Activated naive CD4-positive, alpha-beta T cell treated with anti-CD3 and anti-CD28 coated beads, Interleukin-2, amount 10 ng/mL, durations not matched to agents 7 days and 5 days (primary cell): ENCODE data around the gene PTGFRN.

ENCODE experiments used
- CTCF ChIA-PET: fragments of 350-600 bp; sonication (Branson Sonifier 250); formaldehyde crosslinking; loops from one replicate; lab custom pipeline; 2021; ENCODE audit warnings: antibody characterized with exemption; lab: Charles Lee
- DNase-seq: peaks from one replicate; pipeline ENCODE4 v3.0.0-alpha.2; 2020
- H3K27ac Mint-ChIP-seq: one replicate; pipeline ENCODE4 v1.8.0; 2021; ENCODE audit warnings: mild to moderate bottlenecking, moderate library complexity, mixed read lengths
- H3K27me3 Mint-ChIP-seq: one replicate; pipeline ENCODE4 v1.8.0; 2021; ENCODE audit warnings: mild to moderate bottlenecking, mixed read lengths
- H3K36me3 Mint-ChIP-seq: one replicate; pipeline ENCODE4 v1.8.0; 2021; ENCODE audit warnings: mixed read lengths
- H3K4me1 Mint-ChIP-seq: one replicate; pipeline ENCODE4 v1.8.0; 2021; ENCODE audit warnings: mixed read lengths
- H3K4me3 Mint-ChIP-seq: one replicate; pipeline ENCODE4 v1.8.0; 2021; ENCODE audit warnings: mild to moderate bottlenecking, moderate library complexity, mixed read lengths
- H3K9me3 Mint-ChIP-seq: one replicate; pipeline ENCODE4 v1.8.0; 2021; ENCODE audit warnings: mixed read lengths

PTGFRN gene

DNA sequence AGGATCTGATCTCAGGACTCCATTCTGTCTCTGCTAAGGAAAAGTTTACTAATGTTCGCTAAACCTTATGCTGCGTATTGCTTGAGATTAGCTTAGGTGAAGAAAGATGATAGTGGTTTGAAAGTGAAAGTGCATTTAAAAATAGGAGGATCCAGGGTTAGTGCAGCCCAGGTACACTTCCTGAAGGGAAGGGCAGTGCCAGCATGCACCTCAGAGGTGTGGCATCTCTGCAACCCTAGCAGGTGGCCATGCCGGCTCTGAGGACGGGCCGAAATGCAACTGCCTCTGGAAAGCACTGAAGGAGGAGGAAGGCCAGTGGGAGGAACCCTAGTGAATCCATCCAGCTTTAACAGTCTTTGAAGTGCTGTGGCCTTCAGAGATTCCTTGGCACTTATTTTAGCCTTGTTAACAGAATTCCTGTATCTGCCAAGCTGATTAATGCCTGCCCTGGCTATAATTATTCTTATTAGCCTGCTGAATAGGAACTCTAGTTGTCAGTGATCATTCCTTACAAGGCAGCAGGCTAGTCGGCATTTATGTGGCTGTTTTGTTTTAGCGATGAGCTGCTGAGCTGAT, 5.5 kb downstream of the PTGFRN start:
- Mint-ChIP-seq H3K27me3 (no peaks in the 10 kb centered on the region), H3K27ac (no peak overlapping the region), H3K36me3 (no peaks in the 10 kb centered on the region), H3K4me3 (peak overlapping the region; percentile 34), H3K9me3 (no peaks in the 10 kb centered on the region), H3K4me1 (no peaks in the 10 kb centered on the region)
- CTCF ChIA-PET = interaction anchor here (1.1 to 3.1 kb wide), 5 partner anchors 20 to 178 kb away, joined by 3 to 20 read pairs (median 3); no protein-coding TSS in a partner anchor
- DNase-seq = peak; percentile 31

DNA sequence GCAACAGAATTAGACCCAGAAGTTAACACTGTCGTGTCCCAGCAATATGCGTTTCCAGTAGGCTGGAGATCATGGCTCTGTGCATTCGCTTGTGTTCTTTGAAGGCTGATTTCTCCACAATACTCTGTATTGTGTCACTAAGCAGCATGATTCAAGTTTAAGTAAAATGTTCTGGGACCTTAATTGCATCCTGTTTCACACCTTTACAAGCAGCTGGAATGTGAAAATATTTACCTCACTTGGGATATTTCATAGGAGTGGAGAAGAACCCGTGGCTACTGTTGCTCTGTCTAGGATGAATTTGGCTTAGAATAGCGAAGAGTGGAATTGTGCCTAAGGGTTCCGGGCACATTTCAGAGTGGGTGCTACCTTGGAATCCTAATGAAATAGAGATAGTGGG, 6.3 kb downstream of the PTGFRN start:
- H3K27ac Mint-ChIP-seq = no peak overlapping the region
- no peaks in the 10 kb centered on the region for H3K4me1 Mint-ChIP-seq
- H3K27me3 Mint-ChIP-seq = no peaks in the 10 kb centered on the region
- CTCF ChIA-PET = interaction anchor here (3.1 kb wide), 1 partner anchor 19 kb away, joined by 20 read pairs; no protein-coding TSS in a partner anchor
- H3K9me3 Mint-ChIP-seq = no peaks in the 10 kb centered on the region
- H3K36me3 Mint-ChIP-seq = no peaks in the 10 kb centered on the region
- H3K4me3 Mint-ChIP-seq = no peak overlapping the region
- DNase-seq = no peak

DNA sequence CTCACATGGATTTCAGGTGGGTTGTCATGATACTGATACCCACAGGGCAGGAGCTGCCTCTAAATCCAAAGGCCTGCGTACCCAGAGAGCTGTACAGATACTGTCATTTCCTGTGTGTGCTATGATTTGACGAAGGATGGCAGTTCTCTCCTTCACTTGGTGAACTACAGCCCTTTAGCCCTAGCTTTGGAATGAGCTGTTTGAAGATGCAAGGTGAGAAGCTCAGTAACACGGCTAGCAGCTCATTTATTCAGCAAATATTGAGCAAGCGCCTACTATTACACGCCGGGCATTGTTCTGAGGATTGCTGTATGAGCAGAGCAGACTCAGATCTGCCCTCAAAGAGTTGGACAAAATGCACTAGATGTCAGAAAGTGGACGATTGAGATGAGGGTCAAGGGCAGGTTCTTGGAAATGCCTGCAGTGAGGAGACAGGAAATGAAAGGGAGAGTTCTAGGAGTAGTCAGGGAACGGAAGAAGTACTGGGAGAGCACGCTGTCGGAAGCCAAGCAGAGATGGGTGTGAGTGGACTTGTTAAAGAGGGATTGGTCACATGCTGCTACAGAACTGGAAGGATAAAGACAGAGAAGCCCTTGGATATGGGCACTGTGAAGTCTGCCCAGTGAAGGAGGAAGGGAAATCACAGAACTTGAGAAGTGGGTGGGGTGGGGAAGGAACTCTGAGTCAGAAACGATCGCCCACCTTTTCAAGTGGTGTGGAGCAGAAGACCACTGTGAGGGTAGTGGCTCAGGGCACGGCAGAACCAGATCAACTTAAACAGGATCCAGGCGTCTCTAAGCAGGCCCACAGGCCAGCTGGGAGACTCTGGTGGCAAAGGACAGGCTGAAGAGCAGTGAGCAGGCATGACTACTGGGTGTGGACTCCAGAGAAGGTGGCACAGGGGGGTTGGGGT, 7.1 kb downstream of the PTGFRN start:
- no peaks in the 10 kb centered on the region for H3K4me1 Mint-ChIP-seq
- no peak overlapping the region for H3K27ac Mint-ChIP-seq
- H3K36me3 Mint-ChIP-seq = no peaks in the 10 kb centered on the region
- CTCF ChIA-PET = interaction anchor here (3.1 kb wide), 1 partner anchor 18 kb away, joined by 20 read pairs; no protein-coding TSS in a partner anchor
- no peak for DNase-seq
- no peak overlapping the region for H3K4me3 Mint-ChIP-seq
- no peaks in the 10 kb centered on the region for H3K27me3 Mint-ChIP-seq
- no peaks in the 10 kb centered on the region for H3K9me3 Mint-ChIP-seq

DNA sequence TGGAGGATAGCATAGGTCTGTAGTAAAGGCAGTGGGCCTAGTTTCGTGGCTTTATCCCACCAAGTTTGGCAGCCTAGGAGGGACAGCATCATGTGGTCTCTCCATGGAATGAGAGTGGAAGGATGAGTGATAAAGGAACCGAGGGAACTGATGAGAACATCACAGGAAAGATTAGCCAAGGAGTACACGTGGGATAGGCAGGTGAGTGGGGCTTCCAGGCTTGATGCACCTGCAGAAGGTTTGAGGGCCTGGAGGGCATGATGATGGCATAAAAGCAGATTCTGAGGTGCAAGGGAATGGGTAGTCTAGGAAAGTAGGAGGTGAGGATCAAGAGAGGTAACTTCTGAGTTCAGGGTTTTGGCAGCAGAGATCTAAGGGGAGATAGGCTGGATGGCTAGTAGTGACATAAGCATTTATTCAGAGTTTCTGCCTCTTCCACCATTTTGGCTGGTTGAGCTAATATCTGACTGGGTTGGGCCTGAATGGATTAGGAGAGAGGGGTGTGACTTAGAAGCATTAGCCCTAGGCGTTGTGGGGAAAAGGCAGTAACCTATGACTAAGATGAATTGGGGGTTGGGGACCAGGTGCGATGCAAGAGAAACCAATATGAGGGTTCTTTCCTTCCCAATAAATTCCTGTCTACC, 9.1 kb downstream of the PTGFRN start:
- H3K9me3 Mint-ChIP-seq = no peaks in the 10 kb centered on the region
- no peaks in the 10 kb centered on the region for H3K4me1 Mint-ChIP-seq
- no peaks in the 10 kb centered on the region for H3K27me3 Mint-ChIP-seq
- DNase-seq = no peak
- H3K4me3 Mint-ChIP-seq = no peak overlapping the region
- no peak overlapping the region for H3K27ac Mint-ChIP-seq
- CTCF ChIA-PET = no interaction called here
- H3K36me3 Mint-ChIP-seq = no peaks in the 10 kb centered on the region

DNA sequence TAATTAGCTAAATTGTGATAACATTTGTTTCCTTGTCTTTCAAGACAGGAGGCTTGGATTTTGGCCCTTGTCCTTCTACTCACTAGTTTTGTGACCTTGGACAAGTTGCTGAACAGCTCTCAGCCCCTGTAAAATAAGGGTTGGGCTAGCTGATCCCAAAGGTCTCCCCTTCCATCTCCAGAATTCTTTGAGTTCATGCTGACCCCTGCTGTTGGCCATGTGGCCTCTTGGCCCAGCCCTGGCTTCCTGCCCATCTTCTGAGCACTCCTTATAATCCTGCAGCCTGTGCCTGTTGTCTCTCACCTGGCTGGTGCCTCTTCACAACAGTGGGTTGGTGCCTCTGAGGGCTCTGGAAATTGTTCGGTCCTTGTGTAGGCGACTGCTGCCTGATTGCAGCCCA, 10.1 kb downstream of the PTGFRN start:
- no peaks in the 10 kb centered on the region for H3K4me1 Mint-ChIP-seq
- H3K27me3 Mint-ChIP-seq = no peaks in the 10 kb centered on the region
- no peak overlapping the region for H3K27ac Mint-ChIP-seq
- DNase-seq = no peak
- no peaks in the 10 kb centered on the region for H3K9me3 Mint-ChIP-seq
- no peak overlapping the region for H3K4me3 Mint-ChIP-seq
- H3K36me3 Mint-ChIP-seq = no peaks in the 10 kb centered on the region
- CTCF ChIA-PET = no interaction called here

DNA sequence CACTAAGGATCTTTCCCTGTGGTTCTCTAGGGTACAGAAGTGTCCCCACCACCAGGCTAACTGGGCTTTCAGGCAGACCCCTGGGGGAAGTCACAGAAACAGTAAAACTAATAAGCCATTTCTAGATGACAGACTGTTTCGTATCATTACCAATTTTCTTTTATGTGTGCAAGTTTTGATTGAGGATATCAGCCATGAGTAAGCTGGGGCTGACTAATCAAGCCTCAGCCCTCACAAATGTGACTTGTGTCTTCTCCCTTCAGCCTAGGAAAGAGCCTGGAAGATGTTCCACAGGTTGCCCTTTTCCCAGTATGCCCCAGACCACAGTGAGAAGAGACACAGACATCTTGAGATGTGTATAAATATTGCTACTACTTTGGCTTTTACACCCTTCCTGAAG, 10.5 kb downstream of the PTGFRN start:
- Mint-ChIP-seq H3K4me3 (no peak overlapping the region), H3K9me3 (no peaks in the 10 kb centered on the region), H3K4me1 (no peaks in the 10 kb centered on the region), H3K36me3 (no peaks in the 10 kb centered on the region), H3K27me3 (no peaks in the 10 kb centered on the region), H3K27ac (no peak overlapping the region)
- no peak for DNase-seq
- CTCF ChIA-PET = no interaction called here

DNA sequence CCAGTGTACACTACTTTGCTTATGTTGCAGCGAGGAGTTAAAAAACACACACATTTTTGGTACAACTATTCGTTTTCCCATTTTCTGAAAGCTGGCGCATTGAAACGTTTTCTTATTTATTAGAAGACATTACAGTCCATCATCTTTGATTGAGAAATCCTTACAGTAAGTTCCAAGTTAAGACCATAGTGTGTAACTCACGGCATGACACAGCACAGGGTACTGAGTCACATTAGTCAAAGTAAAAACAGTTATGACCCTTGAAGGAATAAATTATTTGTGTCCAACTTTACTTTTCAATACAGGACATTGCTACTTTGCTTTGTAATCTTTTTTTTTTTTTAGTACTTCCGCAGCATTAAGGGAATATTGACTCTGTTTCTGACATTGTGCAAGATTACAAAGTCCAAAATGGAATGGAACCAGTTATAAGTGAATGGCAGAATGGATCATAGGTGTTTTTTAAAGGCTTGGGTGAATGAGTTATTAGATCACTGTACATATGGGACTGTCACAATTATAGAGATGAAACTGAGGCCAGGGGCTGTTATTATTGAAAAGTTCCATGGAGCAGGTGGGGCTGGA, 11.7 kb downstream of the PTGFRN start:
- Mint-ChIP-seq H3K27ac (no peak overlapping the region), H3K27me3 (no peaks in the 10 kb centered on the region)

DNA sequence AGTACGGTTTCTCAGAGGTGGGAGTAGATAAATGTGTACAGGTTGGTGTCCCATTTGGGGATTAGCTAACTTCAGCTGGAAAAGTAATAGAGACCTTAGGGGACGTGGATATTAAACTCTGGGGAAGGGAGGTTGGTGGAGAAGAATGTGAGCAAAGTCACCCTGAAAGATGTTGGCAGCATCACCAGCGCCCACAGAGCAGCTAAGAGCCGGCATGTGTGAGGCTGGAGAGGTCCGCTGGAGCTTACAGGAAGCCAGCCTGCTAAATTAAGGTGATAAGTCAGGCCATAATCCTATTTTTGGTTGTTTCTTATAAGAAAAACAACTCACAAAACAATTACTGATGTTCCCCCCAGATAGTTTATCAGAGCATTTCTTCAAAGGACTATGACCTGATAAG, 12.2 kb downstream of the PTGFRN start:
- H3K27me3 Mint-ChIP-seq = no peaks in the 10 kb centered on the region
- H3K4me3 Mint-ChIP-seq = no peak overlapping the region
- H3K36me3 Mint-ChIP-seq = no peaks in the 10 kb centered on the region
- DNase-seq = no peak
- no peaks in the 10 kb centered on the region for H3K9me3 Mint-ChIP-seq
- CTCF ChIA-PET = no interaction called here
- H3K4me1 Mint-ChIP-seq = no peaks in the 10 kb centered on the region
- no peak overlapping the region for H3K27ac Mint-ChIP-seq

More for the DNA sequence above, 11.7 kb downstream of the PTGFRN start:
- no peak for DNase-seq
- Mint-ChIP-seq H3K4me1 (no peaks in the 10 kb centered on the region), H3K36me3 (no peaks in the 10 kb centered on the region), H3K4me3 (no peak overlapping the region), H3K9me3 (no peaks in the 10 kb centered on the region)
- CTCF ChIA-PET = no interaction called here

DNA sequence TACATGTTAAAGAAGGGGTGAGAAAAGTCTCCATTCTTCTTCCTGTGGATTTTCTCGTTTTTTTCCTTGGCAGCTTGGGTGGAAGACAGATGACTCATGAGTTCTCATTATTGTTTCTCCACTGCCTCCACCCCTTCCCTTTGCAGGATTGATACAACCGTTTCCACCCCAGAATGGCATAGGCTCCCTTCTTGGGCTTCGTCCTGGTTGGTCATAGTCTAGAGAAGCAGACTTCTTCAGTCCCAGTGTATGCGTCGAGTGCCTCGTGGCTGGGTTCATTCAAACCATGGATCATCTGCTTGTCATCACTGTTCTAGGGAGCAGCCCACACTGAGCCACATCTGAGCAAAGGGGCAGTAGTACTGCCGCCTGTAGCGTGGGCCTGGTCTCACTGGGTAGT, 13.7 kb downstream of the PTGFRN start:
- no peaks in the 10 kb centered on the region for H3K4me1 Mint-ChIP-seq
- no peak overlapping the region for H3K27ac Mint-ChIP-seq
- H3K27me3 Mint-ChIP-seq = no peaks in the 10 kb centered on the region
- CTCF ChIA-PET = no interaction called here
- H3K4me3 Mint-ChIP-seq = no peak overlapping the region
- no peaks in the 10 kb centered on the region for H3K36me3 Mint-ChIP-seq
- no peaks in the 10 kb centered on the region for H3K9me3 Mint-ChIP-seq
- no peak for DNase-seq

DNA sequence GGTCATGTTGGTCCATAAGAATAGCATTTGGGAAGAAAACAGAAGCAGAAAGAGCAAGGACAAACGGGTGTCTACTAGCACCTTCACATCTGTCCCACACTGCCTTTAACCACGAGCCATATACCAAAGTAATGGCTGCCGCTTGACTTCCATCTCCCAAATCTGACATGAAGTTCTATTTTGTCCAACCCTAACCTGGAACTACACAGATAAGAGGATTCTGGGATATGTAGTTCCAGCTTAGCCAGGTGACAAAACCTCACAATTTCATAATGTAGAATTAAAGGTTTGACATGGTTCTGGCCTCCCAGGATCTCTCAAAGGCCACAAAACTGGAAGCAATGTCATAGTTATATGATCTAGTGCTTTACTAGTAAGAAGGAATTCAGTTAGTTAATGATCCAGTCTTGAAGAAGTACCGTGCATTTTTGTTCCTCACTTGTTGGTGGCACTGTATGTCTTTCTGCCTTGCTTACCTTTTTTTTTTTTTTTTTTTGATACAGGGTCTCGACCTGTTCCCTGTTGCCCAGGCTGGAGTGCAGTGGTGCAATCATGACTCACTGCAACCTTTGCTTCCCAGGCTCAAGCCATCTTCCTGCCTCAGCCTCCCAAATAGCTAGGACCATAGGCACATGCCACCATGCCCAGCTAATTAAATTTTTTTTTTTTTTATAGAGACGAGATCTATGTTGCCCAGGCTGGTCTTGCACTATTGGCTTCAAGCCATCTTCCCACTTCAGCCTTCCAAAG, 17.5 kb downstream of the PTGFRN start:
- H3K4me1 Mint-ChIP-seq = no peaks in the 10 kb centered on the region
- H3K27me3 Mint-ChIP-seq = no peaks in the 10 kb centered on the region
- no peaks in the 10 kb centered on the region for H3K36me3 Mint-ChIP-seq
- H3K27ac Mint-ChIP-seq = no peak overlapping the region
- H3K4me3 Mint-ChIP-seq = no peak overlapping the region
- DNase-seq = no peak
- CTCF ChIA-PET = no interaction called here
- no peaks in the 10 kb centered on the region for H3K9me3 Mint-ChIP-seq

DNA sequence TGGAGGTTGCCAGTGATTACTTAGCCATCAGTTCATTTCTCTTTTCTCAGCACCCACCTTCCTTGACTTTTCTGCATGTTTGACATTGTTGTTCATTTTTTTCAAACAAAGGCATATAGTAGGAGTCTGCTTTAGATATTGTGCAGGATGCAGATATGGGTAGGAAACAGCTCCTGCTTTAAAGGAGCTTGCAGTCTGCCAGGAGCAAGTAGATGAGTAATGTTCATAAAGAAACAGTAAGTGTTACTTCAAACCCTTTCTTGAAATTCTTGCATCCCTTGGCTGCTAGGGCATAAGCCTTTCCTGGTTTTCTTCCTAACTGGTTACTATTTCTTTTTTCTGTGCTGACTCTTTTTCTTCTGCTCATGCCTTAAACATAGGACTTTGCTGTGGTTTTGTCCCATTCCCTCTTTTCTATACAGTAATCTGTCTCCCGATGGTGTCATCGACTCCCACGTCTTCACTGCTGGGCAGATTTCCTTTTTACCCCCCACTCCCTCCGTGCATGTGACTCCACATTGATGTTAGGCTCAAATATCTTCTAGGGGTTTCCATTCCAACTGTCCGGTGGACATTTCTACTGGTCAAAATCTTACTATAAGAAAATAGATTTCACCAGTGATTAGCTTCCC, 20.4 kb downstream of the PTGFRN start:
- H3K27ac Mint-ChIP-seq = no peak overlapping the region
- no peak for DNase-seq
- CTCF ChIA-PET = interaction anchor here (0.9 kb wide), 1 partner anchor 206 kb away, joined by 3 read pairs; no protein-coding TSS in a partner anchor
- H3K27me3 Mint-ChIP-seq = no peaks in the 10 kb centered on the region
- no peak overlapping the region for H3K4me3 Mint-ChIP-seq
- peaks cover 23% of the 10 kb centered on the region for H3K4me1 Mint-ChIP-seq
- H3K9me3 Mint-ChIP-seq = no peaks in the 10 kb centered on the region
- H3K36me3 Mint-ChIP-seq = no peaks in the 10 kb centered on the region

DNA sequence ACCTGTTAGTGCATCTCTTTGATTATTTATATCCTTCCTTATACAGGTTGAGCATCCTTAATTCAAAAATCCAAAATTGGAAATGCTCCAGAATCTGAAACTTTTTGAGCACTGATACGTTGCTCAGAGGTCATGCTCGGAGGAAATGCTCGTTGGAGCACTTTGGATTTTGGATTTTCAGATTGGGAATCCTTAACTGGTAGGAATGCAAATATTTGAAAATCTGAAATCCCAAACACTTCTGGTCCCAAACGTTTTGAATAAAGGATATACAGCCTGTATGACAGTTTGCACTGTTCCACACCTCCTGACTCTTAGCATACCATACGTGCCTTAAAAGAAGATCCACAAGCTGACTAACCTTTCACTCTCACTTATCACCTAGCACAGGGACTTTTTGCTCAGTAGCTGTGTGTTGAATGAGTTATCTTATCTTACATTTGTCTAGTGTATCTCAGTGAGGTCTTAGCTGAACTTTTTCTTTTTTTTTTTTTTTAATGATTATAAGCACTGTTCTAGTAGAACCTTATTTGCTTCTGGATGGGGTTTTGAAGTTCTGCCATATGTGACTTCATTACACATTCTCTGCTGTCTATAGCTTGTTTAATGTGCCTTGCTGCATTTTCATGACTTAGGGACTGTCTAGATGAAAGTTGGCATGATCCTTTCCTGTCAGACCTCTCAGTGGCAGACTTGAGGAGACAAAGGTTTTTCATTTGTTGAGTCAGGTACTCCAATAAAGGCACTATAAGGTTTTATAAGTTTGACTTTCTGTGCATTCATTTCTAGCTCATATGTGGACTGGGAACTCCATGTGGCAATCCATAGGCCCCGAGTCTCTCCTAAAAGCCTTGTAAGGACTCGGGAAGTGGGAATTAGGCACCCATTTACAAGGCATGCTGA, 21.6 kb downstream of the PTGFRN start:
- Mint-ChIP-seq H3K9me3 (no peaks in the 10 kb centered on the region), H3K4me3 (no peak overlapping the region), H3K36me3 (no peaks in the 10 kb centered on the region), H3K4me1 (peaks cover 25% of the 10 kb centered on the region), H3K27ac (no peak overlapping the region), H3K27me3 (no peaks in the 10 kb centered on the region)
- no peak for DNase-seq
- CTCF ChIA-PET = interaction anchor here (0.7 to 1.3 kb wide), 4 partner anchors 78 to 911 kb away, joined by 3 read pairs; no protein-coding TSS in a partner anchor
